RWPE1 (cell line): ENCODE results near the gene DHRS2.
A peak's percentile ranks its signal among the peaks of the same experiment; 100 is the strongest.
"Not testable (repeated sequence)": the region's sequence is repeated elsewhere in the genome, so short reads cannot be mapped to it uniquely, and the experiment has no call there.

Source experiments
- CTCF ChIA-PET: fragments of 350-600 bp; sonication (Branson Sonifier 250); formaldehyde crosslinking; extraction: SDS; loops from one replicate; lab custom pipeline; 2021; lab: Yijun Ruan, JAX
- POLR2A ChIA-PET: fragments of 400-600 bp; formaldehyde crosslinking; extraction: SDS; loops from one replicate; lab custom pipeline; 2020; ENCODE audit warnings: antibody characterized with exemption; ENCODE audit not compliant: low non-redundant PET; lab: Yijun Ruan, JAX
- DNase-seq: peaks from one replicate; pipeline ENCODE4 v3.0.0; 2012; ENCODE audit warnings: low spot score
- H3K27ac ChIP-seq: fragments of 450-650 bp; 2 replicates; pipeline ENCODE4 v1.5.1; 2017
- CTCF ChIP-seq: fragments of 450-650 bp; conservative IDR thresholded peaks from 2 replicates; pipeline ENCODE4 v1.5.1; 2017; ENCODE audit warnings: low read depth, mild to moderate bottlenecking

The DHRS2 gene

GRCh38 chr14:23630687-23631086 is 5.5 kb upstream of the DHRS2 start:
- no peak for DNase-seq
- CTCF ChIA-PET = no interaction called here
- TF ChIP-seq CTCF = no peak
- H3K27ac ChIP-seq = no peak overlapping the region
- POLR2A ChIA-PET = no interaction called here

- H3K27ac ChIP-seq = no peak overlapping the region
- no peak for DNase-seq
- TF ChIP-seq CTCF = no peak
- POLR2A ChIA-PET = no interaction called here
- CTCF ChIA-PET = interaction anchor here (0.7 to 2.1 kb wide), 18 partner anchors 10 to 677 kb away, joined by 3 to 22 read pairs (median 4); no protein-coding TSS in a partner anchor
Observed at GRCh38 chr14:23631234-23631633, 4.9 kb upstream of the DHRS2 start.

GRCh38 chr14:23631702-23632460 is 4.3 kb upstream of the DHRS2 start:
- CTCF ChIA-PET = interaction anchor here (0.6 to 2.1 kb wide), 25 partner anchors 9 to 676 kb away, joined by 3 to 22 read pairs (median 4); no protein-coding TSS in a partner anchor
- DNase-seq = peak; percentile 88
- TF ChIP-seq CTCF = peak; percentile 83
- no peak overlapping the region for H3K27ac ChIP-seq
- POLR2A ChIA-PET = no interaction called here

GRCh38 chr14:23632461-23633159 is 3.6 kb upstream of the DHRS2 start:
- DNase-seq = no peak
- no peak for TF ChIP-seq CTCF
- ChIA-PET CTCF (interaction anchor here (0.6 to 2.1 kb wide), 17 partner anchors 9 to 305 kb away, joined by 3 to 22 read pairs (median 4); no protein-coding TSS in a partner anchor), POLR2A (no interaction called here)
- H3K27ac ChIP-seq = no peak overlapping the region

- no peak overlapping the region for H3K27ac ChIP-seq
- TF ChIP-seq CTCF = no peak
- POLR2A ChIA-PET = interaction anchor here (0.5 kb wide), 1 partner anchor 248 kb away, joined by 3 read pairs; no protein-coding TSS in a partner anchor
- DNase-seq = no peak
- CTCF ChIA-PET = interaction anchor here (0.6 to 2.1 kb wide), 8 partner anchors 8 to 277 kb away, joined by 3 to 22 read pairs (median 6); no protein-coding TSS in a partner anchor
Observed at GRCh38 chr14:23633160-23633701, 2.9 kb upstream of the DHRS2 start.

- DNase-seq, H3K27ac ChIP-seq, POLR2A ChIA-PET: not testable (repeated sequence)
- CTCF ChIA-PET = interaction anchor here (0.9 kb wide), 1 partner anchor 275 kb away, joined by 4 read pairs; no protein-coding TSS in a partner anchor
Observed at GRCh38 chr14:23634698-23635412, 1.3 kb upstream of the DHRS2 start.

- POLR2A ChIA-PET, CTCF ChIA-PET, DNase-seq, H3K27ac ChIP-seq: not testable (repeated sequence)
Observed at GRCh38 chr14:23637312-23637654, 1.1 kb downstream of the DHRS2 start.

GRCh38 chr14:23637655-23638413 is 1.7 kb downstream of the DHRS2 start:
- CTCF ChIA-PET, DNase-seq, POLR2A ChIA-PET, H3K27ac ChIP-seq: not testable (repeated sequence)
